DOHH2 (cell line): ENCODE results near the gene POU2F3.

Experiments
- CTCF ChIP-seq: fragments of 200-600 bp; sonication (generic); IDR thresholded peaks from one replicate; pipeline ENCODE4 v1.5.1; 2014; ENCODE audit warnings: antibody characterized with exemption, mild to moderate bottlenecking, low read depth, low read length; ENCODE audit not compliant: poor library complexity, severe bottlenecking
- EZH2phosphoT487 ChIP-seq: fragments of 200-600 bp; sonication (generic); IDR thresholded peaks from 2 replicates; pipeline ENCODE4 v1.6.1; 2017; ENCODE audit warnings: borderline replicate concordance, mild to moderate bottlenecking, antibody characterized with exemption, low read length, moderate library complexity, mixed read lengths

DNA sequence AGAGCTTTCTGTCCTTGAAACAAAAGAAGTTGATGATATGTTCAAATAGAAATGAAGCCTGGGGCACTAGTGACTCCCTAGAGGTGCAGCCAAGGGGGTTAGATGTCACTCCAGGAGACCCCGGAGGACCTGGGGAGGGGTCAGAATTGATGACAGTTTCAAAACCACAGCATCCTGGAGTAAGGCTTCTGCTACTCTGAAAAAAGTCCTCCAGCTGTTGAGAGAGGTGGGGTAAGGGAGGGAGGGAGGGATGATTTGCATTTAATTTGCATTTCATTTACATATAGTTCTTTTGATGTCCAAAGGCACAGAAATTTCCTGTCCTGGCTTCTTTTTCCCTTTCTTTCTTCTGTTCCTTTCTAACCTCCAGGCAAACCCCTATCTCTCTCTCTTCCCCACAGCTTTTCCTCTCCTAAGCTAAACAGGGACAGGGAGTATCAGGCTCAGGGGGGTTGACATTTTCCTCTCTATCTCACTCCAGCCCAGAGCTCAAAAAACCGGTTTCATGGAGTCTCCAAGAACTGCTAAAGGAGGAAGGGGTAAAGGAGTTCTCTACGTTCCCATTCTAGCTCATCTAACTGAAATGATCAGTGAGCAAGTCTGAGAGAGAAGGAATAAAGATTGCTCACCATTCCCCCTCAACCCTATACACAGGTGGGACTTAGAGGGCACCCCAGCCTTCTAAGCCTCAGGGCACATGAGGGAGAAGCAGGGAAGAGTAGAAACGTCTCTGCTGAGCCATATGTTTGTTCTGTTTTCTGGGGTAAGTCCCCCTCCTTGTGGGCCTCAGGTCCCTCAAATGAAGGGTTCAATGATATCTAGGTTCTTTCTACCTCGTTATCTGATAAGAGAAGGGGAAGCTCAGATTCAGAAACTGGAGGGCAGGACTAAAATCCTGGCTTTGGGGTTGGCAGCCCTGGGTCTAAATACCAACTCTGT is 3.5 kb upstream of the POU2F3 start:
- TF ChIP-seq CTCF (no peak), EZH2phosphoT487 (no peak)
